SU-DHL-6 (cell line): ENCODE data around the gene GRAMD2B.

Source experiments
- H2AFZ ChIP-seq: fragments of 200-600 bp; sonication (generic); 2 replicates; pipeline ENCODE4 v1.6.1; 2014; ENCODE audit warnings: low read depth, mild to moderate bottlenecking, moderate library complexity, mixed read lengths, antibody characterized with exemption, low read length; ENCODE audit not compliant: severe bottlenecking
- H3F3A ChIP-seq: fragments of 200-600 bp; shearing (Covaris generic); 2 replicates; pipeline ENCODE4 v1.6.0; 2016; ENCODE audit warnings: antibody characterized with exemption, mild to moderate bottlenecking; ENCODE audit not compliant: insufficient read depth
- H3K27ac ChIP-seq: fragments of 200-600 bp; sonication (generic); 2 replicates; pipeline ENCODE4 v1.5.1; 2016; ENCODE audit warnings: low read depth, mild to moderate bottlenecking, low read length, moderate library complexity, mixed read lengths
- H3K27me3 ChIP-seq: fragments of 200-600 bp; sonication (generic), shearing (Covaris generic); 2 replicates; pipeline ENCODE4 v1.6.0; 2014; ENCODE audit warnings: mild to moderate bottlenecking, low read length
- H3K36me3 ChIP-seq: fragments of 200-600 bp; sonication (generic); 2 replicates; pipeline ENCODE4 v1.6.1; 2014; ENCODE audit warnings: mild to moderate bottlenecking, low read length, mixed read lengths
- H3K4me2 ChIP-seq: fragments of 300-600, 200-600 bp; shearing (Covaris generic), sonication (generic); 2 replicates; pipeline ENCODE4 v1.6.0; 2014; ENCODE audit warnings: low read length, low read depth, mild to moderate bottlenecking; ENCODE audit not compliant: poor library complexity, severe bottlenecking
- H3K4me3 ChIP-seq: fragments of 200-600 bp; sonication (generic); 2 replicates; pipeline ENCODE4 v1.5.1; 2014; ENCODE audit warnings: antibody characterized with exemption, low read length, mild to moderate bottlenecking, mixed read lengths; ENCODE audit not compliant: insufficient read depth, poor library complexity, severe bottlenecking
- H3K79me2 ChIP-seq: fragments of 200-600 bp; sonication (generic); 2 replicates; pipeline ENCODE4 v1.6.1; 2014; ENCODE audit warnings: mild to moderate bottlenecking, low read length, moderate library complexity; ENCODE audit not compliant: insufficient read depth
- H3K9ac ChIP-seq: fragments of 200-600 bp; sonication (generic); 2 replicates; pipeline ENCODE4 v1.7.0; 2014; ENCODE audit warnings: mild to moderate bottlenecking, low read length
- H3K9me2 ChIP-seq: fragments of 200-600 bp; sonication (generic); replicated peaks from 2 replicates; pipeline ENCODE4 v1.6.1; 2014; ENCODE audit warnings: low read length; ENCODE audit not compliant: insufficient read depth
- H3K9me3 ChIP-seq: fragments of 200-600 bp; sonication (generic); 2 replicates; pipeline ENCODE4 v1.6.1; 2014; ENCODE audit warnings: low read length, mixed read lengths; ENCODE audit not compliant: insufficient read depth
- H4K20me1 ChIP-seq: fragments of 200-600 bp; sonication (generic); 2 replicates; pipeline ENCODE4 v1.6.1; 2014; ENCODE audit warnings: low read depth, mild to moderate bottlenecking, antibody characterized with exemption, low read length, moderate library complexity, mixed read lengths
- EZH2phosphoT487 ChIP-seq: fragments of 200-600 bp; sonication (generic), shearing (Covaris generic); conservative IDR thresholded peaks from 2 replicates; pipeline ENCODE4 v1.6.1; 2018; ENCODE audit warnings: mild to moderate bottlenecking, antibody characterized with exemption, low read length, moderate library complexity, mixed read lengths
- TF ChIP-seq, protein P1 (sequence below): fragments of 200-600 bp; sonication (generic); IDR thresholded peaks from one replicate; pipeline ENCODE4 v1.5.1; 2017; ENCODE audit warnings: antibody characterized with exemption, mild to moderate bottlenecking, low read length, moderate library complexity; ENCODE audit not compliant: insufficient read depth, poor library complexity, severe bottlenecking

The GRAMD2B gene

DNA sequence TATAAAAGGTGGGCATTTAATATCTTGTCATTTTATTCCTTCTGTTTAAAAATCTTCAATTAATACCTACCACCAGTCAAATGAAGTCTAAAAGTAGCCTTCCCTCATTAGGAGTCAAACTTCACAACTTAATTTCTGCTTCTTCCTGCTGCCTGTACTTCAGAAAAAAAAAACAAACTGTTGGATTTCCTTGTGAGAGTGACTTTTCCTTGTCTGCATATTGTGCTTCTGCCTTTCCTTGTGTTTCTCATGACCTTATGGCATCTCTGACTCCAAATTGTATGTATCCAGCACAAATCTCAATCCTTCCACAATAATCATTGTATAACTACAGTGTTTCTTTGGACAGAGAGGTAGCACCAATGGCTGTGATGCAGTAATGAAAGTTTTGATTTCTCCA is 32.1 kb downstream of the GRAMD2B start:
- no peaks in the 10 kb centered on the region for H3K27me3 ChIP-seq
- no peak overlapping the region for H3K4me2 ChIP-seq
- no peak overlapping the region for H3K27ac ChIP-seq
- no peak overlapping the region for H2AFZ ChIP-seq
- H3K36me3 ChIP-seq = no peaks in the 10 kb centered on the region
- H3F3A ChIP-seq = no peaks in the 10 kb centered on the region
- H3K9ac ChIP-seq = no peak overlapping the region
- H3K4me3 ChIP-seq = no peak overlapping the region
- no peaks in the 10 kb centered on the region for H3K9me3 ChIP-seq
- H4K20me1 ChIP-seq = no peaks in the 10 kb centered on the region
- no peaks in the 10 kb centered on the region for H3K79me2 ChIP-seq
- no peak for TF ChIP-seq EZH2phosphoT487
- TF ChIP-seq, protein P1, sequence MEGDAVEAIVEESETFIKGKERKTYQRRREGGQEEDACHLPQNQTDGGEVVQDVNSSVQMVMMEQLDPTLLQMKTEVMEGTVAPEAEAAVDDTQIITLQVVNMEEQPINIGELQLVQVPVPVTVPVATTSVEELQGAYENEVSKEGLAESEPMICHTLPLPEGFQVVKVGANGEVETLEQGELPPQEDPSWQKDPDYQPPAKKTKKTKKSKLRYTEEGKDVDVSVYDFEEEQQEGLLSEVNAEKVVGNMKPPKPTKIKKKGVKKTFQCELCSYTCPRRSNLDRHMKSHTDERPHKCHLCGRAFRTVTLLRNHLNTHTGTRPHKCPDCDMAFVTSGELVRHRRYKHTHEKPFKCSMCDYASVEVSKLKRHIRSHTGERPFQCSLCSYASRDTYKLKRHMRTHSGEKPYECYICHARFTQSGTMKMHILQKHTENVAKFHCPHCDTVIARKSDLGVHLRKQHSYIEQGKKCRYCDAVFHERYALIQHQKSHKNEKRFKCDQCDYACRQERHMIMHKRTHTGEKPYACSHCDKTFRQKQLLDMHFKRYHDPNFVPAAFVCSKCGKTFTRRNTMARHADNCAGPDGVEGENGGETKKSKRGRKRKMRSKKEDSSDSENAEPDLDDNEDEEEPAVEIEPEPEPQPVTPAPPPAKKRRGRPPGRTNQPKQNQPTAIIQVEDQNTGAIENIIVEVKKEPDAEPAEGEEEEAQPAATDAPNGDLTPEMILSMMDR = no peak
- no peaks in the 10 kb centered on the region for H3K9me2 ChIP-seq

DNA sequence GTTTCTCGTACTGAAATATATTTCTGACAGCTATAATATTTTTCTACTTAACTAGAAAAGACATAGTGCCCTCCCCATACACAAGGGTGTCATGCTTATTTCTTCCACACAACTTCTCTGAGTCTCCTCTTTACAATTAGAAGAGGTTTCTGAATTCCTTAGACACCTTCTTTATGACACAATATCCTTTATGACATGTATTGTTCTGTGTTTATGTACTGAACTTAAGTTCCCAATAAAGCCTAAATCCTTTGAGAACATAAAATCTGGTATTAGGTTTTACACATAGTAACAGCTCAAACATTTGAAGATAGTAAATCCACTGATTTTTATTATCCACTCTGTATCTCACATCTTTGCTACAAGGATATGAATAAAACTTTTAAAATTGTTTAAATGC is 32.5 kb downstream of the GRAMD2B start:
- Histone ChIP-seq H3K9me3 (no peaks in the 10 kb centered on the region), H2AFZ (no peak overlapping the region)
- no peak for TF ChIP-seq EZH2phosphoT487
- TF ChIP-seq, protein P1 = no peak

DNA sequence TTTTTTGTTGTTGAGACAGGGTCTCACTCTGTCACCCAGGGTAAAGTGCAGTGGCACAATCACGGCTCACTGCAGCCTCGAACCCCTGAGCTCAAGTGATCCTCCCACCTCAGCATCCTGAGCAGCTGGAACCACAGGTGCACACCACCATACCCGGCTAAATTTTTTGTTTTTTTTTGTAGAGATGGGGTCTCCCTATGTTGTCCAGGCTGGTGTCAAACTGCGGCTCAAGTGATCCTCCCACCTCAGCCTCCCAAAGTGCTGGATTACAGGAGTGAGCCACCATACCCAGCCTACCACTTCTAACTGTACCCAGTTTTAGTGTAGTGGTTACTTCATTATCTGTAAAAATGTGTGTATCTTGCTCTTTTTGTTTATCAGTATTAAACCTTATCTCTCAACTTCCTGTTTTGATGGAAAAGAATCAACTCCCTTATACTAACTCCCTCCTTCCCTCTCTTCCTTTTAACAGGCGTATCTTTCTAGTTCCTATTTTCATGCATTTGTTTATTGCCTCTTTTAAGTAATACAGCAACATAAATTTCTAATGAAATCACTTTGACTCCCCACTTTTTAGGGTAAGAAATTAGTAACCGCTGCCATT is 33.1 kb downstream of the GRAMD2B start:
- H3K27ac ChIP-seq = no peak overlapping the region
- no peaks in the 10 kb centered on the region for H3K79me2 ChIP-seq
- no peaks in the 10 kb centered on the region for H4K20me1 ChIP-seq
- H3K27me3 ChIP-seq = no peaks in the 10 kb centered on the region
- no peak overlapping the region for H2AFZ ChIP-seq
- H3K4me3 ChIP-seq = no peak overlapping the region
- no peaks in the 10 kb centered on the region for H3K36me3 ChIP-seq
- no peak for TF ChIP-seq EZH2phosphoT487
- TF ChIP-seq, protein P1 = no peak
- H3K9me3 ChIP-seq = no peaks in the 10 kb centered on the region
- H3F3A ChIP-seq = no peaks in the 10 kb centered on the region
- no peak overlapping the region for H3K4me2 ChIP-seq
- H3K9me2 ChIP-seq = no peaks in the 10 kb centered on the region
- H3K9ac ChIP-seq = no peak overlapping the region

More for the DNA sequence above, 32.5 kb downstream of the GRAMD2B start:
- Histone ChIP-seq H3K27me3 (no peaks in the 10 kb centered on the region), H3K79me2 (no peaks in the 10 kb centered on the region), H3K9me2 (no peaks in the 10 kb centered on the region), H4K20me1 (no peaks in the 10 kb centered on the region), H3K27ac (no peak overlapping the region), H3F3A (no peaks in the 10 kb centered on the region), H3K36me3 (no peaks in the 10 kb centered on the region), H3K4me2 (no peak overlapping the region), H3K4me3 (no peak overlapping the region), H3K9ac (no peak overlapping the region)

DNA sequence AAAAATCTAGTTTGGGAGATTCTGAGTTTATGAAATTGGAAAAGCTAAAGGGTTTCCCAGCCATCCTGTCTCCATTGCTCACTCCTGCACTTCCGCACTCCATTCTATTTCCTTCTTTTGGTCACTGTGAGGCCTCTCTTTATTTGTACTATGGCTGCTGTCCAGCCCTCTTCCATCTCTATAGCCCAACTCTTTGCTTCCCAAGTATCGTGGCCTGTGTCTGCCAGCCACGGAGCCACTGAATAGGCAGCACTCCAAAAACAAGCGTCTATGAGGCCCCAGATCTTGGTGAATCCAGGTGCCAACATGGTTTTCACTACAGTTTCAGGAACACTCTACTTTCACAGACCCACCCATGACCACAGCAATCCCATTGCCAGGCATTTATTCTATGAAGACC is 37.2 kb downstream of the GRAMD2B start:
- H3K9ac ChIP-seq = no peak overlapping the region
- no peak for TF ChIP-seq EZH2phosphoT487
- no peak overlapping the region for H3K27ac ChIP-seq
- no peaks in the 10 kb centered on the region for H3K27me3 ChIP-seq
- no peaks in the 10 kb centered on the region for H3K9me3 ChIP-seq
- H3K36me3 ChIP-seq = no peaks in the 10 kb centered on the region
- no peaks in the 10 kb centered on the region for H3K9me2 ChIP-seq
- H3F3A ChIP-seq = no peaks in the 10 kb centered on the region
- no peaks in the 10 kb centered on the region for H4K20me1 ChIP-seq
- no peaks in the 10 kb centered on the region for H3K79me2 ChIP-seq
- H3K4me2 ChIP-seq = no peak overlapping the region
- no peak overlapping the region for H2AFZ ChIP-seq
- H3K4me3 ChIP-seq = no peak overlapping the region
